Measurements from ENCODE around the gene NT5DC4. TPM values are rescaled to one million over a fixed set of nuclear protein-coding genes. Genes with fewer than 3 reads are reported as not detected.

Gene NT5DC4
- under 1 TPM; 0.05 to 0.20 (median 0.14) TPM for polyA plus RNA-seq (ENCODE audit: insufficient read length in 4 of 4)

- DNase-seq (ENCODE audit: low read depth in 4 of 4, low spot score in 2 of 4) = no peak
These were observed at the start of gene NT5DC4 for GRCh38 chr2:112720785-112721184. Gene NT5DC4, plus strand, starts transcription at chr2:112721020. Its CDS starts 60 bp downstream, at chr2:112721080.

DNA sequence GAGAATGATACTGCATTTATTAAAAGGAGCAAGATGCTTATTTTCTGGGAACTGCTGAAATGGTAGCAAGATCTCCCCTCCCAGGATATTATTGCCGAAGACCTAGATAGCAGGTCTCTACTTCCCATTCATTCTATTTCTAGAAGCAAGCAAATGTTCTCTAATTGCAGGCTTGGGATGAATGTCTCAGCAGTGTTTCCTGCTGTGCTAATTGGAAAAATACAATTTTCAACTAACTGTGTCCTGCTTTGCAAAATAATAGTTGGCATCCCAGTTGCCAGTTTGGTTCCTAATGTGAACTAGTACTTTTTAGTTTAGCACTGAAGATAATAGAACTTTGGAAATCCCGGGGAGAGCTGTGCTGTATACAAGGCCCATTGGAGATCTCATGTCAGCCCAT lies 49.0 kb upstream of the NT5DC4 start:
- DNase-seq (ENCODE audit: low read depth in 4 of 4, low spot score in 2 of 4) = no peak

- no peak for DNase-seq (ENCODE audit: low read depth in 4 of 4, low spot score in 2 of 4)
These were observed 47.8 kb upstream of the NT5DC4 start for GRCh38 chr2:112673008-112673407.

- DNase-seq (ENCODE audit: low read depth in 4 of 4, low spot score in 2 of 4) = no peak
These were observed 46.6 kb upstream of the NT5DC4 start for GRCh38 chr2:112674229-112674628.

GRCh38 chr2:112679484-112679883 lies 41.3 kb upstream of the NT5DC4 start:
- DNase-seq (ENCODE audit: low read depth in 4 of 4, low spot score in 2 of 4) = no peak

- DNase-seq (ENCODE audit: low read depth in 4 of 4, low spot score in 2 of 4) = no peak
These were observed 40.1 kb upstream of the NT5DC4 start for GRCh38 chr2:112680666-112681101.

DNA sequence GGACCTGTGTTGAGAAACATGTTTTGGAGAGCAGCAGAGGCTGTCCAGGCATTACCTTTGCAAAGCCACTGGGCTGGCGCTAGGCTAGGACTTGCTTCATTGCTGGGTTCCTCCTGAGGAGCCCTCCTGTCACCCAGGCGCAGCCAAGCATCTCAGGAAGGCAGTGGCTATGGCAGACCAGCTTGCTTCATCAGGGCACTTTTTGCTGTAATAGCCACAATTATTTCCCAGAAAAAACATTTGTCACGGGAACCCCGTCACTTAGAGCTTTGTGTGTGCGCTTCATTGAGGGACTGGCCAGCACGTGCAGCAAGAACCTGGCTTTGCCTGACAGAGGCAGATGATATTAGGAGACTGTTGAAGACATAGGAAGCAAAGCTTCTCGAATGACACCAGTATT lies 38.7 kb upstream of the NT5DC4 start:
- DNase-seq (ENCODE audit: low read depth in 4 of 4, low spot score in 2 of 4) = no peak

DNA sequence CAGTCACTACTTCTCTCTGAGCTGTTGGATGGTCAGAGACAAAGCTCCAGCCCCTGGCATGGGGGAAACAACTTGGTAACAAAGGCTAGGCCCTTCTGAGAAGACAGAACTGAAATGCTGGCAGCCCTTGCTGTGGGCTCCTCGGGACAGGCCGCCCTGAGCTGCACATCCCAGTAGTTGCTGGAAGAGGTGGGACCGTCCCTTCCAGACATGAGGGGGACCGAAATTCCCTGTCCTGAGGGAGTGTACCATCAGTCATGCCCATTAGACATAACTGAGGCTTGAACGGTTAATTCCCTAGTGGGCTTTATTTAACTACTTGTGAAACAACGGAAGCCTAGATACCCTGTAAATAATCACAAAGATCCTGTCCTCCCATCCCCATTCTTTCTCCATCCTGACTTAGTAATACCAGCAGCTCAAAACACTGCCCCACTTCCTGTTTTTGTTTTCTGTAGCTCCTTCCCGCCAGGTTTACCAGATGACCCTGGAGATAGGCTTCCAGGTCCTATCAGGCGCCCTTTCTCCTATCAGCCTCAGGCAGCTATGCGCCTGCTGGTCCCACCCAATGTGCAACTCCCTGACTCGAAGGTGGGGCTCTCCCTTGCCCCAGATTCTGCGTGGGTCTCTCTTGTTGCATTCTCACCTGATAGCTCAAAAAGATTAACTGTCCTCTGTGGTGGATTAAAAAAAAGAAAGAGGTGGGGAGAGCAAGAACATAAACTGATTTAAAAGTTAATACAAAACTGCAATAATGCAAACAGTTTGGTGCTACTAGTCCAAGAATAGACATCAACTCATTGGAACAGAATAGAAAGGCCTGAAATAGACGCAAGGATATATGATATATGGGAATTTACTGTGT lies 37.0 kb upstream of the NT5DC4 start:
- no peak for DNase-seq (ENCODE audit: low read depth in 4 of 4, low spot score in 2 of 4)

DNA sequence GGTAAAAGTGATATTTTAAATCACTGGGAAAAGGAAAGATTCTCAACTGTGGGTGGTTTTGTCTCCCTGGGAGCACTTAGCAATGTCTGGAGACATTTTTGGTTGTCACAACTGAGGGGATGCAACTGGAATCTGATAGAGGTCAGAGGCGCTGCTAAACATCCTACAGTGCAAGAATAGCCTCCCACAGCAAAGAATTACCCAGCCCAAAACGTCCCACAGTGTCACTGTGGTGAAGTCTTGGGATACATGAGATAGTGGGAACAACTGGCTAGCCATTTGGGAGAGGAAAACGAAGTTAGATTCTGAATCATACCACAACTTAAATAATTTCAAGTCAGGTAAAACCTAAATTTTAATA lies 36.4 kb upstream of the NT5DC4 start:
- no peak for DNase-seq (ENCODE audit: low read depth in 4 of 4, low spot score in 2 of 4)

DNA sequence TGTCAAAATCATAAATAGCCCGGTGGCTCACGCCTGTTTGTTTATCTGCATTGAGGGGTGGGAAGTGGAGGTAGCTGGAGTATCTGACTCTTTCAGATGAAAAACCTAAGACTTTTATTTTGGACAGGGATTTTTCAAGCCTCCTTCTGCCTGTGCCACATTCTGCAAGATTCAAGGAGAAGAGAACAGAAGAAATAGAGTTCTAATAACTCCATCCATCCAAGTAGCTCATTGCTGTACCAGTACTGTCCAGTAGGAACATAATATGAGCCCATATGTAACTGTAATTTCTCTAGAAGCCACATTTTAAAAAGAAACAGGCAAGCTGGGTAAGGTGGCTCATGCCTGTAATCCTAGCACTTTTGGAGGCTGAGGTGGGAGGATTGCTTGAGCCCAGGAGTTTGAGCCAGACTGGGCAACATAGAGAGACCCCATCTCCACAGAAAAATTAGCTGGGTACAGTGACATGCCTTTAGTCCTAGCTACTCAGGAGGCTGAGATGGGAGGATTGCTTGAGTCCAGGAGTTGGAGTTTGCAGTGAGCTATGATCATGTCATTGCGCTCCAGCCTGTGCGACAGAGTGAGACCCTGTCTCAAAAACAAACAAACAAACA lies 35.4 kb upstream of the NT5DC4 start:
- no peak for DNase-seq (ENCODE audit: low read depth in 4 of 4, low spot score in 2 of 4)

GRCh38 chr2:112686348-112687217 lies 34.2 kb upstream of the NT5DC4 start:
- DNase-seq (ENCODE audit: low read depth in 4 of 4, low spot score in 2 of 4) = no peak

DNA sequence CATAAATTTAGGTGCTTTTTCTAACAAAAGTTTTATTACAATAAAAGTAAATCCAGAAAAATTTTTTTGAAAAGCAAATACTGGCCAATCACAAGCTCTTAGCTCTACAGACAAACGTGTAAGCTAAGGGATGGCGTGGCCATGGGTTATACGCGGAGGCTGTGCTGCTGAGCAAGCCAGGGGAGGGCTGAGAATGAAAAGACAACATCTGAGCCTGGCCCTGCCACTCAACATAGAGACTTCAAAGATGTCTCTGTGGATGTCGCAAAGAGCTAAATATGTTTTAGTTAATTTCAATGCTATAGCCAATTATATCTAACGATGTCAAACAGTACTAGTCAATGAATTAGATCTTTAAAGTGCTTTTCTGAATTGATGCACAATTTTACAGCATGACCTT lies 33.3 kb upstream of the NT5DC4 start:
- DNase-seq (ENCODE audit: low read depth in 4 of 4, low spot score in 2 of 4) = no peak

DNA sequence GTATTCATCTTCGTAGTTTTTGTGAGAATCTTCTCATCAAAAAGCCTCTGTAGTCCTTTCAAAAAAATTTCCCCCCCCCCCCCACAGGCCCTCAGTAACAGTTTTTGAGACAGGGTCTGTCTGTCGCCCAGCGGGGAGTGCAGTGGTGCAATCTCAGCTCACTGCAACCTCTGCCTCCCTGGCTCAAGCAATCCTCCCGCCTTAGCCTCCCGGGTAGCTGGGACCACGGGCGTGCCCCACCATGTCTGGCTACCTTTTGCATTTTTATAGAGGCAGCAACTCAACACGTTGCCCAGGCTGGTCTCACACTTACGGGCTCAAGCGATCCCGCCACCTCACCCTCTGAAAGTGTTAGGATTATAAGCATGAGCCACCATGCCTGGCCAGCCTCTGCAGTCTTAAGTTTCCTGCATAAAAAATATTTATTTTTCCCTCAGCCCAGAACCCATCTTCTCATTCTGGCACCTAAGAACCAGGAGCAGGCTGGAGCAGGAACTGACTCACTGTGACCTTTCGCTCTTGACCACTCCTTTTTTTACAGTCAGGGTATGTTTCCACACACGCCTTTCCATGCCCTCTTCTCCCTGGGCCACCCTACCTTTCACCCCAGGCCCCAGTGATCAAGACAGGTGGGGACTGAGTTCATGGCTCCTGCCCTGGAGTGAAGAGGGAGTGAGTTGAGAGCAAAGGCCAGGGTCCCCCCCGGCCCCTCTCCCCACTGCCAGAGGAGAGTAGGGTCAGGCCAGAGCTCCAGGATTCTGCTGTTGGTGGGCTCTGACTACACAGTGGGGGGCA lies 32.5 kb upstream of the NT5DC4 start:
- DNase-seq (ENCODE audit: low read depth in 4 of 4, low spot score in 2 of 4) = no peak

- no peak for DNase-seq (ENCODE audit: low read depth in 4 of 4, low spot score in 2 of 4)
These were observed 29.9 kb upstream of the NT5DC4 start for GRCh38 chr2:112690853-112691401.

DNA sequence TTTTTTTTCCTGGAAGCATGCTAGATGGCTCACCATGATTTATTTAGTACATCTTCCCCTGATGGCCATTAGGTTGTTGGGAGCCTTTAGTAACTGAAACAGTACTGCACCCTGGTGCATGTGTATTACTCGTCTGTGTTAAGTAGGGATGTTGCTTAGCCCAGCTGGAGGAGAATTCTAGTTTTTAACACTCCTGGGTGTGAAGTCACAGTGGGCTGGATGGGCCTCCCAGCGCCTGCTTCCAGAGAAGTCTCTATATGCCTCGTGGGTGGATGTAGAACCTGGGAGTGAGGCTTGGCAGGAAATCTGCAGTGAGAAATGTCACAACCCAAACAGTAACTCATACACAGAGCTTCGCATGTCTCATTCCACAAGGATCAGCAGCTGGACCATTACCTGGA lies 28.9 kb upstream of the NT5DC4 start:
- no peak for DNase-seq (ENCODE audit: low read depth in 4 of 4, low spot score in 2 of 4)

- DNase-seq (ENCODE audit: low read depth in 4 of 4, low spot score in 2 of 4) = peak in 1 of 4 donors; percentile 9
These were observed 28.3 kb upstream of the NT5DC4 start for GRCh38 chr2:112692495-112692911.

DNA sequence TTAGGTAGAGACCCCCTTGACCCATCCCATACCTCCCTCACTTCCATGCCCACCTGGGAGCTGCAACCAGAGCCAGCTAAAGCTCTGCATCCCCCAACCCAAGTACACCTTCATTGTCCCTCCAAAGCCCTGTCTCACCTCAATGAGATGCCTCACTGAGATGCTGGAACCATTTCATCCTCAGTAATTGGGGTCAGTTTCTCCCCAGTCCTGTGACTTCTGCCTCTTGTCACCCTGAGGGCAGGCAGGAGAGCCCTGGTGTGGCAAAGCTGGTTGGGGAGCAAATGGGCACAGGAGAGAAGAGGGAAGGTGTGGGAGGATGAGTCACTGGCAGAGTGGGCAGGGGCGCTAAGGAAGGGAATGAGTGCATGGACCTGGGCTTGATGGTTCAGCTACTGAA lies 27.9 kb upstream of the NT5DC4 start:
- DNase-seq (ENCODE audit: low read depth in 4 of 4, low spot score in 2 of 4) = no peak

GRCh38 chr2:112693596-112693995 lies 27.2 kb upstream of the NT5DC4 start:
- no peak for DNase-seq (ENCODE audit: low read depth in 4 of 4, low spot score in 2 of 4)

DNA sequence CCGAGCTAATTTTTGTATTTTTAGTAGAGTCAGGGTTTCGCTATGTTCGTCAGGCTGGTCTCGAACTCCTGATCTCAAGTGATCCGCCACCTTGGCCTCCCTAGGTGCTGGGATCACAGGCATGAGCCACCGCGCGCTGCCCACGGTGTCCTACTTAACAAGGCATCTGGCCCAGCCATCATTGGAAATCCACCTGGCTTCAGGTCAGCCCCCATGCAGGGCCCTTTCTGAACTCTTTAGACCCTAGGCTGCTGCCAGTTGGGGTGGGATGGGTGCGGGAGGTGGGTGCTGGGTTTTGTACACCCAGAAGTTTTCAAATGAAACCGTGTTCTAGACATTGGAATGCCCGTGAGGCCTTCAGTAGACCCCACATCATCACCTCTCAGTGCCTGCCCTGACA lies 26.6 kb upstream of the NT5DC4 start:
- DNase-seq (ENCODE audit: low read depth in 4 of 4, low spot score in 2 of 4) = no peak

Measured in left renal cortex interstitium (tissue), 4 donors.